Heart left ventricle (tissue), 13 donors: ENCODE results near the gene C16orf92.

Experiments
- CTCF ChIP-seq, 12 donors: fragments of 200-600 bp; sonication (generic) in 4 of 12; IDR thresholded peaks; one replicate each; pipeline versions ENCODE4 v1.5.0 to v1.8.0; 2018 to 2022; ENCODE audit warnings: antibody characterized with exemption in 12 of 12, mild to moderate bottlenecking in 5 of 12
- POLR2A ChIP-seq, 2 donors: fragments of 450-650 bp; IDR thresholded peaks; one replicate each; pipeline ENCODE4 v1.6.1; 2017; ENCODE audit warnings: antibody characterized with exemption in 2 of 2, mild to moderate bottlenecking in 2 of 2, moderate library complexity in 2 of 2
- donor health status: ischemic (EF 13 %, LVEDD 7.1; RV severe dilation, severe dysfunction).
- donor health status: DM: no; HTN: yes; CAD: no.
- donor health status: DM: no; HTN: no; CAD: no.
- donor health status: ischemic (EF 25% LVEDD 6.9; RV normal size, moderate dysfunction).
- donor health status: ischemic (EF 25% LVEDD 5.7; RV mildly dilated, moderate dysfunction).
- donor health status: ischemic (EF 35%, LVEDD 5.7; RV mildly dilated, moderate dysfunction).
- donor health status: nonischemic (EF 11% LVEDD 7.7; RV severe dilation, severe dysfunction).
- donor health status: DM: yes; HTN: yes; CAD: no.
- donor health status: PGD.
- donor health status: ischemic (EF 29% LVEDD 5.4; RV normal size, mild dysfunction).
- donor health status: nonischemic (EF 23%, LVEDD 6.1; RV moderate dilation, normal function).

DNA sequence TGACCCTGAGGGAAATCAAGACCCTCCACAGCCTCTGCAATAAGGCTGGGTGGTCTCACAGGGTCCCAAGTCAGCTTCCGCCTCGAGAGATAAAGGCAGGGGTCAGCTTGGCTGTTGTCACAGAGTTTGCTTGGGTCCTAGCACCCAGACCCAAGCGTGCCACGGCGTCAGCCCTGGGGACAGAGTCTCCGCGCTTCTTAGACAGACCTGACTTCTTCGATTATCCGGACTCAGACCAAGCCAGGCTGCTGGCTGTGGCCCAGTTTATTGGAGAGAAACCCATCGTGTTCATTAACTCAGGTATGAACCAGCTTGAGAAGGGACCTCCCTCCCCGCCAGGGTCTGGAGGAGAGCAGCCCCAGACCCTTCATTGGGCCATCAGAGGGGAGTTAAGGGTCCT, 588 bp downstream of the C16orf92 start:
- TF ChIP-seq CTCF (IDR thresholded peaks at IDR 0.05) (no peak), POLR2A (IDR thresholded peaks at IDR 0.05) (no peak)
